ENCODE results near the gene PGR. TPM values are rescaled to one million over a fixed set of nuclear protein-coding genes. Genes with fewer than 3 reads are reported as not detected.
A peak's percentile ranks its signal among the peaks of the same experiment; 100 is the strongest.

The PGR gene
- total RNA-seq, 2 donors from 2014 or later, result 22.4 to 25.2 TPM

- H3K4me3 ChIP-seq, result no peak overlapping the region
- DNase-seq (ENCODE audit: low spot score), result no peak
- H3K36me3 ChIP-seq, result no peaks in the 10 kb centered on the region
- H3K9me3 ChIP-seq, result no peaks in the 10 kb centered on the region
- H3K27me3 ChIP-seq (replicated peaks; ENCODE audit: insufficient read depth), result no peaks in the 10 kb centered on the region
- no peaks in the 10 kb centered on the region for H3K4me1 ChIP-seq (ENCODE audit: control insufficient read depth in 1 of 2, low read depth in 2 of 2)
- ATAC-seq (ENCODE audit: insufficient number of reproducible peaks, low FRiP score, low read depth), result no peak
- TF ChIP-seq, protein P1, sequence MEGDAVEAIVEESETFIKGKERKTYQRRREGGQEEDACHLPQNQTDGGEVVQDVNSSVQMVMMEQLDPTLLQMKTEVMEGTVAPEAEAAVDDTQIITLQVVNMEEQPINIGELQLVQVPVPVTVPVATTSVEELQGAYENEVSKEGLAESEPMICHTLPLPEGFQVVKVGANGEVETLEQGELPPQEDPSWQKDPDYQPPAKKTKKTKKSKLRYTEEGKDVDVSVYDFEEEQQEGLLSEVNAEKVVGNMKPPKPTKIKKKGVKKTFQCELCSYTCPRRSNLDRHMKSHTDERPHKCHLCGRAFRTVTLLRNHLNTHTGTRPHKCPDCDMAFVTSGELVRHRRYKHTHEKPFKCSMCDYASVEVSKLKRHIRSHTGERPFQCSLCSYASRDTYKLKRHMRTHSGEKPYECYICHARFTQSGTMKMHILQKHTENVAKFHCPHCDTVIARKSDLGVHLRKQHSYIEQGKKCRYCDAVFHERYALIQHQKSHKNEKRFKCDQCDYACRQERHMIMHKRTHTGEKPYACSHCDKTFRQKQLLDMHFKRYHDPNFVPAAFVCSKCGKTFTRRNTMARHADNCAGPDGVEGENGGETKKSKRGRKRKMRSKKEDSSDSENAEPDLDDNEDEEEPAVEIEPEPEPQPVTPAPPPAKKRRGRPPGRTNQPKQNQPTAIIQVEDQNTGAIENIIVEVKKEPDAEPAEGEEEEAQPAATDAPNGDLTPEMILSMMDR (IDR thresholded peaks at IDR 0.05), result no peak
- H3K27ac ChIP-seq, result no peak overlapping the region
These were observed 82.7 kb downstream of the PGR start for GRCh38 chr11:101046947-101047346.

DNA sequence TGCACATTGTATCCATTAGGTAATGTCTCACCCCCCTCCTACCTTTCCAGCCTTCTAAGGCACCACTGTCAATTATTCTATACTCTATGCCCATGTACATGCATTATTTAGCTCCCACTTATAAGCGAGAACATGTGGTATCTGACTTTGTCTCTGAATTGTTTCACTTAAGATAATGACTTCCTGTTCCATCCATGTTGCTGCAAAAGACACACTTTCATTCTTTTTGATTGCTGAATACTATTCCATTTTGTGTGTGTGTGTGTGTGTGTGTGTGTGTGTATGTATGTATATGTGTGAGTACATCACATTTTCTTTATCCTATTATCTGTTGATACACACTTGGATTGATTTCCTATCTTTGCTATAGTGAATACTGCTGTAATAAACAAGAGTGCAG is 84.2 kb downstream of the PGR start:
- Histone ChIP-seq H3K9me3 (no peaks in the 10 kb centered on the region), H3K4me3 (no peak overlapping the region), H3K27ac (no peak overlapping the region), H3K36me3 (no peaks in the 10 kb centered on the region), H3K4me1 (ENCODE audit: control insufficient read depth in 1 of 2, low read depth in 2 of 2) (no peaks in the 10 kb centered on the region), H3K27me3 (replicated peaks; ENCODE audit: insufficient read depth) (no peaks in the 10 kb centered on the region)
- ATAC-seq (ENCODE audit: insufficient number of reproducible peaks, low FRiP score, low read depth), result no peak
- TF ChIP-seq, protein P1 (IDR thresholded peaks at IDR 0.05), result no peak
- no peak for DNase-seq (ENCODE audit: low spot score)

GRCh38 chr11:101043940-101044339 is 85.7 kb downstream of the PGR start:
- Histone ChIP-seq H3K27me3 (replicated peaks; ENCODE audit: insufficient read depth) (no peaks in the 10 kb centered on the region), H3K9me3 (no peaks in the 10 kb centered on the region), H3K27ac (no peak overlapping the region), H3K4me3 (no peak overlapping the region), H3K4me1 (ENCODE audit: control insufficient read depth in 1 of 2, low read depth in 2 of 2) (no peaks in the 10 kb centered on the region), H3K36me3 (no peaks in the 10 kb centered on the region)
- TF ChIP-seq, protein P1 (IDR thresholded peaks at IDR 0.05), result no peak
- ATAC-seq (ENCODE audit: insufficient number of reproducible peaks, low FRiP score, low read depth) (no peak), DNase-seq (ENCODE audit: low spot score) (no peak)

DNA sequence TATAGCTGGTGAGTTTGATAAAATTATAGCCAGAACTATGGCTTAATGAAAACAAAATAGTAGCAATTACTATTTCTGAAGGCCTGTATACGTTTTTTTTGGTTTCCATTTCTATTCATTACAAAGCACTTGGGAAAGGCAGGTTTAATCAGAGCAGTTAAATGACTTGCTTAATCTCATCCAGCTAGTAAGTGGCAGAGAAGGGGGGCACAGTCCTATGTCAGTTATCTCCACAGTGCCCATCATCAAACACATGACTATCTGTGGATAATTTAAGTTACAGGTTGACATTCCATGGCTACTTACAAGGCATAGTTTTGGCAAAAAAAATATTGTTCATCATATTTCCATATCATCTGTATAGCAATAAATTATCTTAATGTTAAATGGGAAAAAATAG is 93.7 kb downstream of the PGR start:
- H3K27ac ChIP-seq, result peak overlapping the region in 1 of 2 donors; percentile 6
- DNase-seq (ENCODE audit: low spot score), result no peak

GRCh38 chr11:101034076-101034475 is 95.5 kb downstream of the PGR start:
- peak overlapping the region; percentile 50 to 55 for H3K27ac ChIP-seq
- H3K4me1 ChIP-seq (ENCODE audit: control insufficient read depth in 1 of 2, low read depth in 2 of 2), result peaks cover 8 to 39% of the 10 kb centered on the region in 2 donors
- peak; percentile 36 for ATAC-seq (ENCODE audit: insufficient number of reproducible peaks, low FRiP score, low read depth)

More for the DNA sequence above, 93.7 kb downstream of the PGR start:
- no peaks in the 10 kb centered on the region for H3K9me3 ChIP-seq
- no peaks in the 10 kb centered on the region for H3K36me3 ChIP-seq
- no peak overlapping the region for H3K4me3 ChIP-seq
- peaks cover 8 to 39% of the 10 kb centered on the region in 2 donors for H3K4me1 ChIP-seq (ENCODE audit: control insufficient read depth in 1 of 2, low read depth in 2 of 2)
- no peaks in the 10 kb centered on the region for H3K27me3 ChIP-seq (replicated peaks; ENCODE audit: insufficient read depth)
- TF ChIP-seq, protein P1 (IDR thresholded peaks at IDR 0.05), result no peak
- ATAC-seq (ENCODE audit: insufficient number of reproducible peaks, low FRiP score, low read depth), result no peak

More at GRCh38 chr11:101034076-101034475, 95.5 kb downstream of the PGR start:
- no peak overlapping the region for H3K4me3 ChIP-seq
- DNase-seq (ENCODE audit: low spot score), result no peak
- TF ChIP-seq, protein P1 (IDR thresholded peaks at IDR 0.05), result no peak
- H3K9me3 ChIP-seq, result no peaks in the 10 kb centered on the region
- no peaks in the 10 kb centered on the region for H3K27me3 ChIP-seq (replicated peaks; ENCODE audit: insufficient read depth)
- no peaks in the 10 kb centered on the region for H3K36me3 ChIP-seq

Measured in thoracic aorta (tissue), 2 donors.